Esophagus squamous epithelium (tissue), 4 donors: ENCODE results near the gene ZSWIM5.

Source experiments
- POLR2A ChIP-seq, 4 donors: fragments of 450-650 bp; IDR thresholded peaks; one replicate each; pipeline ENCODE4 v1.6.1; 2017; ENCODE audit warnings: antibody characterized with exemption in 4 of 4, mild to moderate bottlenecking in 4 of 4, moderate library complexity in 3 of 4
- TF ChIP-seq, protein P1 (sequence below), 6 experiments: fragments of 450-650 bp in 4 of 6; fragments of 200-600 bp in 2 of 6; sonication (generic) in 2 of 6; IDR thresholded peaks; one replicate each; pipeline ENCODE4 v1.5.1; 2016 to 2019; ENCODE audit warnings: antibody characterized with exemption in 6 of 6, mild to moderate bottlenecking in 4 of 6, moderate library complexity in 4 of 6

DNA sequence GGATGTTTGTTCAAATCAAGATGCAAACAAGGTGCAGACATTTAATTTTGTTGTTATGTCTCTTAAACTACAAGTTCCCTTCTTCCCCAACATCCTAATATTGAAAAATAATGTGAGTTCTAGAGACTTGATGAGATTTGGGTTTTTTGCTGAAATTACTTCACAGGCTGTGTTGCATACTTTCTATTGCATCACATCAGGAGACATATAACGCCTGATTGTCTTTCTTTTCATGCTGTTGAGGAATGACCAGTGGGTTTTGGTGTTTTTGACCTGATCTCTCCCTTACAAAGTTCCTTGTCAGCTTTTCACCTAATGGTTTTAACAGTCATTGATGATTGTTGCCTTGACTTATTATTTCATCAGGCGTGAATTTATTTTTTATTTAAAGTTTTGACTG is 111.0 kb downstream of the ZSWIM5 start:
- TF ChIP-seq, protein P1, sequence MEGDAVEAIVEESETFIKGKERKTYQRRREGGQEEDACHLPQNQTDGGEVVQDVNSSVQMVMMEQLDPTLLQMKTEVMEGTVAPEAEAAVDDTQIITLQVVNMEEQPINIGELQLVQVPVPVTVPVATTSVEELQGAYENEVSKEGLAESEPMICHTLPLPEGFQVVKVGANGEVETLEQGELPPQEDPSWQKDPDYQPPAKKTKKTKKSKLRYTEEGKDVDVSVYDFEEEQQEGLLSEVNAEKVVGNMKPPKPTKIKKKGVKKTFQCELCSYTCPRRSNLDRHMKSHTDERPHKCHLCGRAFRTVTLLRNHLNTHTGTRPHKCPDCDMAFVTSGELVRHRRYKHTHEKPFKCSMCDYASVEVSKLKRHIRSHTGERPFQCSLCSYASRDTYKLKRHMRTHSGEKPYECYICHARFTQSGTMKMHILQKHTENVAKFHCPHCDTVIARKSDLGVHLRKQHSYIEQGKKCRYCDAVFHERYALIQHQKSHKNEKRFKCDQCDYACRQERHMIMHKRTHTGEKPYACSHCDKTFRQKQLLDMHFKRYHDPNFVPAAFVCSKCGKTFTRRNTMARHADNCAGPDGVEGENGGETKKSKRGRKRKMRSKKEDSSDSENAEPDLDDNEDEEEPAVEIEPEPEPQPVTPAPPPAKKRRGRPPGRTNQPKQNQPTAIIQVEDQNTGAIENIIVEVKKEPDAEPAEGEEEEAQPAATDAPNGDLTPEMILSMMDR (IDR thresholded peaks at IDR 0.05): no peak
- TF ChIP-seq POLR2A (IDR thresholded peaks at IDR 0.05): no peak
